Measurements from ENCODE around the gene ZNF74.

The ZNF74 gene

GRCh38 chr22:20422271-20423007 is 28.5 kb downstream of the ZNF74 start:
- DNase-seq, result no peak

GRCh38 chr22:20423008-20423905 is 29.3 kb downstream of the ZNF74 start:
- DNase-seq, result no peak

GRCh38 chr22:20423906-20424551 is 30.1 kb downstream of the ZNF74 start:
- no peak for DNase-seq

GRCh38 chr22:20424568-20424931 is 30.6 kb downstream of the ZNF74 start:
- DNase-seq, result no peak

- DNase-seq, result no peak
Measured at GRCh38 chr22:20424932-20425565, 31.1 kb downstream of the ZNF74 start.

GRCh38 chr22:20425566-20426258 is 31.8 kb downstream of the ZNF74 start:
- DNase-seq, result no peak

- no peak for DNase-seq
Measured at GRCh38 chr22:20426259-20426615, 32.3 kb downstream of the ZNF74 start.

- no peak for DNase-seq
Measured at GRCh38 chr22:20427104-20427944, 33.4 kb downstream of the ZNF74 start.

GRCh38 chr22:20427945-20428417 is 34.0 kb downstream of the ZNF74 start:
- DNase-seq, result no peak

- no peak for DNase-seq
Measured at GRCh38 chr22:20428496-20429253, 34.7 kb downstream of the ZNF74 start.

GRCh38 chr22:20429254-20430100 is 35.5 kb downstream of the ZNF74 start:
- DNase-seq, result no peak

GRCh38 chr22:20430101-20430719 is 36.3 kb downstream of the ZNF74 start:
- no peak for DNase-seq

GRCh38 chr22:20430720-20431510 is 37.0 kb downstream of the ZNF74 start:
- DNase-seq, result no peak

- no peak for DNase-seq
Measured at GRCh38 chr22:20431511-20432192, 37.7 kb downstream of the ZNF74 start.

GRCh38 chr22:20432244-20432686 is 38.3 kb downstream of the ZNF74 start:
- no peak for DNase-seq

GRCh38 chr22:20433191-20433590 is 39.2 kb downstream of the ZNF74 start:
- no peak for DNase-seq

GRCh38 chr22:20433686-20434241 is 39.8 kb downstream of the ZNF74 start:
- no peak for DNase-seq
